ENCODE measurements around the gene HMCN2.

HMCN2 gene

GRCh38 chr9:130308081-130308571, 42.6 kb downstream of the HMCN2 start:
- Histone ChIP-seq H3K36me3 (ENCODE audit: insufficient read depth, low read length) (no peaks in the 10 kb centered on the region), H3K4me2 (ENCODE audit: low read depth, low read length, poor library complexity, severe bottlenecking) (no peak overlapping the region), H3K27me3 (ENCODE audit: insufficient read depth, low read length, poor library complexity, severe bottlenecking) (no peaks in the 10 kb centered on the region), H2AFZ (ENCODE audit: low read length) (no peak overlapping the region), H3K4me1 (ENCODE audit: insufficient read depth, low read length, poor library complexity, severe bottlenecking) (no peaks in the 10 kb centered on the region), H3K4me3 (ENCODE audit: low read length, poor library complexity, severe bottlenecking) (no peak overlapping the region), H3K9ac (ENCODE audit: low read depth, low read length, poor library complexity, severe bottlenecking) (no peak overlapping the region), H3K9me2 (replicated peaks; ENCODE audit: low read depth, low read length) (no peaks in the 10 kb centered on the region), H3K9me3 (ENCODE audit: insufficient read depth, low read depth, low read length) (no peaks in the 10 kb centered on the region), H4K20me1 (ENCODE audit: insufficient read depth, low read length, poor library complexity, severe bottlenecking) (no peaks in the 10 kb centered on the region), H3K79me2 (ENCODE audit: insufficient read depth, low read length) (no peaks in the 10 kb centered on the region), H3F3A (ENCODE audit: low read depth) (no peaks in the 10 kb centered on the region)
- TF ChIP-seq EZH2phosphoT487 (IDR thresholded peaks at IDR 0.05; ENCODE audit: borderline replicate concordance) = no peak
- TF ChIP-seq, protein P1, sequence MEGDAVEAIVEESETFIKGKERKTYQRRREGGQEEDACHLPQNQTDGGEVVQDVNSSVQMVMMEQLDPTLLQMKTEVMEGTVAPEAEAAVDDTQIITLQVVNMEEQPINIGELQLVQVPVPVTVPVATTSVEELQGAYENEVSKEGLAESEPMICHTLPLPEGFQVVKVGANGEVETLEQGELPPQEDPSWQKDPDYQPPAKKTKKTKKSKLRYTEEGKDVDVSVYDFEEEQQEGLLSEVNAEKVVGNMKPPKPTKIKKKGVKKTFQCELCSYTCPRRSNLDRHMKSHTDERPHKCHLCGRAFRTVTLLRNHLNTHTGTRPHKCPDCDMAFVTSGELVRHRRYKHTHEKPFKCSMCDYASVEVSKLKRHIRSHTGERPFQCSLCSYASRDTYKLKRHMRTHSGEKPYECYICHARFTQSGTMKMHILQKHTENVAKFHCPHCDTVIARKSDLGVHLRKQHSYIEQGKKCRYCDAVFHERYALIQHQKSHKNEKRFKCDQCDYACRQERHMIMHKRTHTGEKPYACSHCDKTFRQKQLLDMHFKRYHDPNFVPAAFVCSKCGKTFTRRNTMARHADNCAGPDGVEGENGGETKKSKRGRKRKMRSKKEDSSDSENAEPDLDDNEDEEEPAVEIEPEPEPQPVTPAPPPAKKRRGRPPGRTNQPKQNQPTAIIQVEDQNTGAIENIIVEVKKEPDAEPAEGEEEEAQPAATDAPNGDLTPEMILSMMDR (conservative IDR thresholded peaks at IDR 0.05; ENCODE audit: low read length) = no peak

GRCh38 chr9:130309689-130310455, 44.3 kb downstream of the HMCN2 start:
- no peak overlapping the region for H2AFZ ChIP-seq (ENCODE audit: low read length)
- H4K20me1 ChIP-seq (ENCODE audit: insufficient read depth, low read length, poor library complexity, severe bottlenecking) = no peaks in the 10 kb centered on the region
- H3K9me3 ChIP-seq (ENCODE audit: insufficient read depth, low read depth, low read length) = no peaks in the 10 kb centered on the region
- no peaks in the 10 kb centered on the region for H3K36me3 ChIP-seq (ENCODE audit: insufficient read depth, low read length)
- H3F3A ChIP-seq (ENCODE audit: low read depth) = no peaks in the 10 kb centered on the region
- H3K27me3 ChIP-seq (ENCODE audit: insufficient read depth, low read length, poor library complexity, severe bottlenecking) = no peaks in the 10 kb centered on the region
- no peaks in the 10 kb centered on the region for H3K79me2 ChIP-seq (ENCODE audit: insufficient read depth, low read length)
- no peaks in the 10 kb centered on the region for H3K4me1 ChIP-seq (ENCODE audit: insufficient read depth, low read length, poor library complexity, severe bottlenecking)
- no peak overlapping the region for H3K4me3 ChIP-seq (ENCODE audit: low read length, poor library complexity, severe bottlenecking)
- H3K9me2 ChIP-seq (replicated peaks; ENCODE audit: low read depth, low read length) = no peaks in the 10 kb centered on the region
- TF ChIP-seq, protein P1 (conservative IDR thresholded peaks at IDR 0.05; ENCODE audit: low read length) = no peak
- no peak for TF ChIP-seq EZH2phosphoT487 (IDR thresholded peaks at IDR 0.05; ENCODE audit: borderline replicate concordance)
- no peak overlapping the region for H3K9ac ChIP-seq (ENCODE audit: low read depth, low read length, poor library complexity, severe bottlenecking)
- H3K4me2 ChIP-seq (ENCODE audit: low read depth, low read length, poor library complexity, severe bottlenecking) = no peak overlapping the region

- H3K27me3 ChIP-seq (ENCODE audit: insufficient read depth, low read length, poor library complexity, severe bottlenecking) = no peaks in the 10 kb centered on the region
- no peaks in the 10 kb centered on the region for H4K20me1 ChIP-seq (ENCODE audit: insufficient read depth, low read length, poor library complexity, severe bottlenecking)
- H3K4me3 ChIP-seq (ENCODE audit: low read length, poor library complexity, severe bottlenecking) = no peak overlapping the region
- H3K9me2 ChIP-seq (replicated peaks; ENCODE audit: low read depth, low read length) = no peaks in the 10 kb centered on the region
- H3K9me3 ChIP-seq (ENCODE audit: insufficient read depth, low read depth, low read length) = no peaks in the 10 kb centered on the region
- no peaks in the 10 kb centered on the region for H3K4me1 ChIP-seq (ENCODE audit: insufficient read depth, low read length, poor library complexity, severe bottlenecking)
- TF ChIP-seq, protein P1 (conservative IDR thresholded peaks at IDR 0.05; ENCODE audit: low read length) = no peak
- no peak for TF ChIP-seq EZH2phosphoT487 (IDR thresholded peaks at IDR 0.05; ENCODE audit: borderline replicate concordance)
- H3K4me2 ChIP-seq (ENCODE audit: low read depth, low read length, poor library complexity, severe bottlenecking) = no peak overlapping the region
- no peak overlapping the region for H2AFZ ChIP-seq (ENCODE audit: low read length)
- no peak overlapping the region for H3K9ac ChIP-seq (ENCODE audit: low read depth, low read length, poor library complexity, severe bottlenecking)
- H3F3A ChIP-seq (ENCODE audit: low read depth) = no peaks in the 10 kb centered on the region
- no peaks in the 10 kb centered on the region for H3K79me2 ChIP-seq (ENCODE audit: insufficient read depth, low read length)
- no peaks in the 10 kb centered on the region for H3K36me3 ChIP-seq (ENCODE audit: insufficient read depth, low read length)
These were observed 44.9 kb downstream of the HMCN2 start for GRCh38 chr9:130310456-130310855.
